Retinal pigment epithelial cell (primary cell): ENCODE measurements around the gene MUC6.

ENCODE experiments used
- DNase-seq: peaks from one replicate; pipeline ENCODE4 v3.0.0-alpha.2; 2010; ENCODE audit warnings: low read depth
- H3K4me3 ChIP-seq: 2 replicates; pipeline ENCODE4 v1.5.1; 2011; ENCODE audit warnings: mild to moderate bottlenecking, low read length, control low read depth, moderate library complexity
- CTCF ChIP-seq: conservative IDR thresholded peaks from 2 replicates; pipeline ENCODE4 v1.5.1; 2011; ENCODE audit warnings: low read depth, low read length, control low read depth, inconsistent platforms

The MUC6 gene

GRCh38 chr11:1074244-1075221 lies 38.0 kb upstream of the MUC6 start, which contains the start of gene MUC2:
TSS of gene MUC2 (plus strand) at chr11:1074874.
- no peak for DNase-seq
- no peak for TF ChIP-seq CTCF
- no peak within 1 kb of the TSS for H3K4me3 ChIP-seq

GRCh38 chr11:1073851-1074243 lies 37.3 kb upstream of the MUC6 start:
- TF ChIP-seq CTCF: no peak
- DNase-seq: no peak
- H3K4me3 ChIP-seq: no peak overlapping the region

- H3K4me3 ChIP-seq: no peak overlapping the region
- DNase-seq: peak; percentile 87
- TF ChIP-seq CTCF: no peak
Measured at GRCh38 chr11:1073261-1073724, 36.8 kb upstream of the MUC6 start.

GRCh38 chr11:1072821-1073231 lies 36.3 kb upstream of the MUC6 start:
- no peak for DNase-seq
- no peak for TF ChIP-seq CTCF

GRCh38 chr11:1072116-1072820 lies 35.8 kb upstream of the MUC6 start:
- no peak overlapping the region for H3K4me3 ChIP-seq
- no peak for DNase-seq
- no peak for TF ChIP-seq CTCF

More at GRCh38 chr11:1072821-1073231, 36.3 kb upstream of the MUC6 start:
- no peak overlapping the region for H3K4me3 ChIP-seq

GRCh38 chr11:1071571-1072115 lies 35.1 kb upstream of the MUC6 start:
- no peak for TF ChIP-seq CTCF
- no peak for DNase-seq
- no peak overlapping the region for H3K4me3 ChIP-seq
